Body of pancreas (tissue), 4 donors: ENCODE data around the gene LDB2. TPM values are rescaled to one million over a fixed set of nuclear protein-coding genes. Genes with fewer than 3 reads are reported as not detected.

Experiments
- ATAC-seq: fragments of 150-250 bp; one replicate; pipeline ENCODE4 v1.9.1; 2016
- DNase-seq, 4 donors: peaks; one replicate each; pipeline ENCODE4 v3.0.0-alpha.2; 2019
- H3K27ac ChIP-seq, 4 donors: fragments of 200-600 bp; sonication (generic); 1 replicate in 3 of 4; 2 replicates in 1 of 4; pipeline versions ENCODE4 v1.5.1 to v1.6.1; 2016 to 2019; ENCODE audit warnings: mild to moderate bottlenecking in 1 of 4, mixed read lengths in 1 of 4, moderate library complexity in 1 of 4
- H3K27me3 ChIP-seq, 2 donors: fragments of 200-600 bp; sonication (generic); one replicate each; pipeline ENCODE4 v1.6.0; 2016; ENCODE audit warnings: mild to moderate bottlenecking in 1 of 2
- H3K36me3 ChIP-seq, 2 donors: fragments of 200-600 bp; sonication (generic); replicated peaks in 1 of 2; 2 replicates each; pipeline ENCODE4 v1.5.1; 2016; ENCODE audit warnings: low read depth in 2 of 2; ENCODE audit not compliant: insufficient read depth in 1 of 2
- H3K4me1 ChIP-seq: fragments of 200-600 bp; sonication (generic); one replicate; pipeline ENCODE4 v1.6.0; 2016
- H3K4me3 ChIP-seq, 2 donors: fragments of 200-600 bp; sonication (generic); 1 replicate in 1 of 2; 2 replicates in 1 of 2; pipeline ENCODE4 v1.5.1; 2016 to 2019
- H3K9me3 ChIP-seq, 3 donors: fragments of 200-600 bp; sonication (generic); 1 replicate in 2 of 3; 2 replicates in 1 of 3; pipeline ENCODE4 v1.5.1; 2016
- CTCF ChIP-seq, 7 experiments: fragments of 450-650 bp in 4 of 7; fragments of 200-600 bp in 3 of 7; sonication (generic) in 3 of 7; IDR thresholded peaks; one replicate each; pipeline ENCODE4 v1.5.1; 2016 to 2019; ENCODE audit warnings: antibody characterized with exemption in 7 of 7
- POLR2A ChIP-seq, 3 donors: fragments of 450-650 bp; IDR thresholded peaks; one replicate each; pipeline ENCODE4 v1.6.1; 2016; ENCODE audit warnings: antibody characterized with exemption in 3 of 3, mild to moderate bottlenecking in 2 of 3
- WGBS, 2 donors: methylation state at CpG; one replicate each; pipeline ENCODE4 v1.1.5; 2017; 5-methylcytosine and 5-hydroxymethylcytosine counted together
- intact Hi-C: fragments of 100-400 bp; cut with DNase I; formaldehyde crosslinking; loops from one replicate; pipeline ENCODE4 v1.15.1; 2023
- total RNA-seq, 2 donors: library from RNA; depleted of rRNA; stranded (reverse); fragments of >200 nt; gene quantifications; one replicate each; pipeline ENCODE4 v1.1.0, GENCODE V29; 2016

LDB2 gene
- total RNA-seq, 2 donors from 2014 or later = 14.8 to 16.5 TPM

DNA sequence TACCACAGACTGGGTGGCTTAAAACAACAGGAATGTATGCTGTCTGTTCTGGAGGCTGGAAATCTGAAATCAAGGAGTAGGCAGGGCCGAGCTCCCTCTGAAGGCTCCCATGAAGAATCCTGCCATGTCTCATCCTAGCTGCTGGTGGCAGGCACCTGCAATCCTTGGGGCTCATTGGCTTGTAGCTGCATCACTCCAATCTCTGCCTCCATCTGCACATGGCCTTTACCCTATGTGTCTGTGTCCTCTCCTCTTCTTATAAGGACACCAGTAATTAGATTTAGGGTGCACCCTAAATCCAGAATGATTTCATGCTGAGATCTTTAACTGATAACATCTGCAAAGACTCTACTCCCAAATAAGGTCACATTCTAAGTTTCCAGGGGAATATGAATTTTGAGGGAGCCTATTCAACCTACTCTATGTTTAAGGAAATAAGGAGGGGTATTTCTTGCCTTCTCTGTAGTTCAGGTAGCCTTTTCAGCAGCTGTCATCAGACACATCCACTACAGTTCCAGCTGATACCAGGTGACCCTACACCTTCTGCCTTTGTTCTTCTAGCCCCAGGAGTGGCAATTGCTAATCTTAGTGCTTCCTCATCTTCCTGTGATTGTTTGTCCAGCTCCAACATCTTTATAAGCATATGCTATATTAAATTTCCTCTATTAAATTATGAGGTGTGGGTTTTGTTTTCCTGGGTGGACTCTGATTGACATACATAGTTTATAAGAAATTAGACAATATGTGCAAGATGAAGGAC lies 377.1 kb downstream of the LDB2 start:
- intact Hi-C loops = no loop called here
- Histone ChIP-seq H3K4me1 (no peaks in the 10 kb centered on the region), H3K36me3 (no peaks in the 10 kb centered on the region), H3K27me3 (no peaks in the 10 kb centered on the region), H3K27ac (no peak overlapping the region), H3K4me3 (no peak overlapping the region), H3K9me3 (no peaks in the 10 kb centered on the region)
- TF ChIP-seq CTCF (IDR thresholded peaks at IDR 0.05) = no peak
- TF ChIP-seq POLR2A (IDR thresholded peaks at IDR 0.05) = no peak
- WGBS, 2 donors = 80 to 83% methylated on average over 1 of the region's 1 CpG
- DNase-seq = no peak
- no peak for ATAC-seq

GRCh38 chr4:16516796-16517439 lies 381.5 kb downstream of the LDB2 start:
- DNase-seq (peak; percentile 19 to 57 (median 54)), ATAC-seq (no peak)
- Histone ChIP-seq H3K27me3 (no peaks in the 10 kb centered on the region), H3K9me3 (no peaks in the 10 kb centered on the region), H3K4me3 (no peak overlapping the region), H3K4me1 (no peaks in the 10 kb centered on the region), H3K27ac (no peak overlapping the region), H3K36me3 (no peaks in the 10 kb centered on the region)
- WGBS, 2 donors = 49 to 51% methylated on average over 5 of the region's 5 CpGs
- intact Hi-C loops = no loop called here
- TF ChIP-seq POLR2A (IDR thresholded peaks at IDR 0.05) = no peak
- TF ChIP-seq CTCF (IDR thresholded peaks at IDR 0.05) = peak in 3 of 7 experiments; percentile 21 to 32 (median 21)

- ATAC-seq = no peak
- H3K36me3 ChIP-seq = no peaks in the 10 kb centered on the region
- 71 to 80% methylated on average over 2 of the region's 2 CpGs for WGBS, 2 donors
These were observed 384.6 kb downstream of the LDB2 start for GRCh38 chr4:16513876-16514275.

DNA sequence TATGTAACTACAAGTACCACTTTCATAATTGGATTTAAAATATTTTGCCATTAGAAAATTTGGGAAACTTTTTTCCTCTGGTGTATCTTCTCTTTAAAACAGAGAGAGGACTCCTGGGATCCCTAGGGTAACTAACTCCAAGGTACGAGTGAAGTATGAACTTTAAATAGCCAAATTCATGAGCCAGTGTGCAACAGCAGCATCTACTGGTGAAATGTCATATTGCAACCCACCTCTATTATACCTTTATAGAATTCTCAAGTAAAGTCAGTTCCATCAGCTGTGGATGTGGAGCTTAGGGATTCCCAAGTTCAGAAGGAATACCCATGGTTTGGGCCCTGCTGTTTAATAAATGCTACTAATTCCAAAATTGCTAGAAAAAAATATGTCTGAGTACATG lies 389.5 kb downstream of the LDB2 start:
- DNase-seq (no peak), ATAC-seq (no peak)
- H3K27ac ChIP-seq = no peak overlapping the region
- H3K36me3 ChIP-seq = no peaks in the 10 kb centered on the region
- no peak for TF ChIP-seq POLR2A (IDR thresholded peaks at IDR 0.05)
- TF ChIP-seq CTCF (IDR thresholded peaks at IDR 0.05) = no peak
- intact Hi-C loops = no loop called here
- no peaks in the 10 kb centered on the region for H3K9me3 ChIP-seq
- no peaks in the 10 kb centered on the region for H3K4me1 ChIP-seq
- no peaks in the 10 kb centered on the region for H3K27me3 ChIP-seq
- WGBS, 2 donors = 55 to 56% methylated on average over 1 of the region's 1 CpG
- no peak overlapping the region for H3K4me3 ChIP-seq

More at GRCh38 chr4:16513876-16514275, 384.6 kb downstream of the LDB2 start:
- H3K4me1 ChIP-seq = no peaks in the 10 kb centered on the region
- H3K4me3 ChIP-seq = no peak overlapping the region
- DNase-seq = no peak
- H3K27ac ChIP-seq = no peak overlapping the region
- intact Hi-C loops = no loop called here
- H3K27me3 ChIP-seq = no peaks in the 10 kb centered on the region
- H3K9me3 ChIP-seq = no peaks in the 10 kb centered on the region
- TF ChIP-seq CTCF (IDR thresholded peaks at IDR 0.05) (no peak), POLR2A (IDR thresholded peaks at IDR 0.05) (no peak)
